Stimulated activated CD4-positive, alpha-beta T cell treated with anti-CD3 and anti-CD28 coated beads, TNF-alpha, amount 100 ng/mL, for 24 hours (primary cell): ENCODE data around the gene TP53BP1.
"Not testable (repeated sequence)": the region's sequence is repeated elsewhere in the genome, so short reads cannot be mapped to it uniquely, and the experiment has no call there.

Experiments used
- DNase-seq, 3 experiments: peaks; one replicate each; pipeline ENCODE4 v3.0.0-alpha.2; 2020; ENCODE audit warnings: low read depth in 3 of 3

TP53BP1 gene

GRCh38 chr15:43414196-43414595 lies 78.8 kb downstream of the TP53BP1 start:
- DNase-seq, result no peak

- no peak for DNase-seq
Measured at GRCh38 chr15:43412096-43412495, 80.9 kb downstream of the TP53BP1 start.

GRCh38 chr15:43410572-43411214 lies 82.3 kb downstream of the TP53BP1 start:
- no peak for DNase-seq

GRCh38 chr15:43408789-43409188 lies 84.2 kb downstream of the TP53BP1 start:
- no peak for DNase-seq

- no peak for DNase-seq
Measured at GRCh38 chr15:43406808-43407207, 86.1 kb downstream of the TP53BP1 start.

- DNase-seq, result no peak
Measured at GRCh38 chr15:43406189-43406588, 86.8 kb downstream of the TP53BP1 start.

GRCh38 chr15:43404130-43404529 lies 88.8 kb downstream of the TP53BP1 start:
- DNase-seq, result no peak

GRCh38 chr15:43403616-43404015 lies 89.3 kb downstream of the TP53BP1 start:
- DNase-seq, result no peak

GRCh38 chr15:43402255-43402654 lies 90.7 kb downstream of the TP53BP1 start:
- no peak for DNase-seq

GRCh38 chr15:43393592-43393991 lies 99.4 kb downstream of the TP53BP1 start:
- DNase-seq, result not testable (repeated sequence)

- no peak for DNase-seq
Measured at GRCh38 chr15:43390723-43391122, 102.2 kb downstream of the TP53BP1 start.

GRCh38 chr15:43383070-43383469 lies 109.9 kb downstream of the TP53BP1 start:
- no peak for DNase-seq

GRCh38 chr15:43382310-43382709 lies 110.6 kb downstream of the TP53BP1 start:
- no peak for DNase-seq

GRCh38 chr15:43378601-43379000 lies 114.4 kb downstream of the TP53BP1 start:
- no peak for DNase-seq

- peak in 1 of 3 experiments; percentile 7 for DNase-seq
Measured at GRCh38 chr15:43376017-43376705, 116.8 kb downstream of the TP53BP1 start.

GRCh38 chr15:43370975-43371974 lies 121.7 kb downstream of the TP53BP1 start, which contains the start of the genes TUBGCP4 and ZSCAN29:
Gene TUBGCP4 (plus strand): TSS chr15:43371101. CDS start chr15:43371355, 254 bp downstream.
Gene ZSCAN29 (minus strand): TSS chr15:43371043. CDS start chr15:43369913, 1,130 bp downstream.
- DNase-seq, result peak; percentile 57 to 80 (median 60)

GRCh38 chr15:43370310-43370974 lies 122.5 kb downstream of the TP53BP1 start:
- DNase-seq, result peak in 1 of 3 experiments; percentile 17

GRCh38 chr15:43361313-43361903 lies 131.5 kb downstream of the TP53BP1 start:
- no peak for DNase-seq

GRCh38 chr15:43360821-43361220 lies 132.1 kb downstream of the TP53BP1 start:
- DNase-seq, result no peak
